ENCODE data around the gene CCDC137. TPM values are rescaled to one million over a fixed set of nuclear protein-coding genes. Genes with fewer than 3 reads are reported as not detected.

CCDC137 gene
- total and polyA plus RNA-seq, 2 of the 13 experiments (the other 11 are each of a cell fraction or from before 2014, with no cell fraction given), result 14.6 to 39.1 TPM

GRCh38 chr17:81655378-81656117 lies 11.0 kb upstream of the CCDC137 start:
- Histone ChIP-seq H3K36me3 (replicated peaks in 1 of 2; ENCODE audit: control insufficient read depth in 1 of 2, insufficient read depth in 2 of 2, low read length in 2 of 2) (no peaks in the 10 kb centered on the region), H4K20me1 (ENCODE audit: insufficient read depth, low read length) (no peaks in the 10 kb centered on the region), H3K4me3 (replicated peaks in 1 of 3; ENCODE audit: insufficient read depth in 1 of 3, low read depth in 2 of 3, low read length in 3 of 3) (peak overlapping the region in 1 of 3 experiments; percentile 45; a peak in 1 of 6 replicates), H3K9ac (ENCODE audit: insufficient read depth, low read depth, low read length) (peak overlapping the region; percentile 38; the same call in 1 of the 2 replicates), H3K4me1 (ENCODE audit: insufficient read depth, low read length) (peaks cover 80% of the 10 kb centered on the region), H2AFZ (ENCODE audit: low read length) (no peak overlapping the region), H3K27me3 (ENCODE audit: control insufficient read depth in 1 of 2, insufficient read depth in 2 of 2, low read length in 2 of 2) (peaks cover 0 to 17% of the 10 kb centered on the region in 2 experiments; a peak in 3 of 5 replicates), H3K9me3 (ENCODE audit: low read length) (no peaks in the 10 kb centered on the region), H3K4me2 (ENCODE audit: low read depth, low read length) (peak overlapping the region; percentile 45), H3K27ac (ENCODE audit: extremely low read length, insufficient read depth, low read length) (no peak overlapping the region), H3K79me2 (ENCODE audit: insufficient read depth, low read length) (no peaks in the 10 kb centered on the region)
- peak; percentile 68 for ATAC-seq
- no TSS peak for BruUV-seq (replicated peaks)
- no peak for DNase-seq (ENCODE audit: low spot score)
- 24% methylated on average over 13 of the region's 18 CpGs for WGBS (ENCODE audit: low lambda C conversion rate)
- POLR2A ChIA-PET, result interaction anchor here (0.5 to 2.1 kb wide), 6 partner anchors 10 to 71 kb away, joined by 3 to 15 read pairs (median 5); partner anchors contain the start of genes CCDC137 and OXLD1
- intact Hi-C loops (cut with micrococcal nuclease; ENCODE audit: unreplicated experiment), result no loop called here
- CTCF ChIA-PET (ENCODE audit: low intra/inter-chr PET ratio, low total read pairs), result no interaction called here
- no peak for FAIRE-seq
- in situ Hi-C loops (cut with HindIII; ENCODE audit: extremely low pct_ligation_motif_present, low pct_unique_long_range_greater_than_20kb), result no loop called here
- TF ChIP-seq MXD3 (CRISPR knock-in tag; IDR thresholded peaks at IDR 0.05) (peak; percentile 39; the same call in 1 of the 2 replicates), RXRA (CRISPR knock-in tag; IDR thresholded peaks at IDR 0.05) (peak; percentile 90), GTF2F1 (IDR thresholded peaks at IDR 0.05; ENCODE audit: low read length) (no peak), ZNF205 (CRISPR knock-in tag; IDR thresholded peaks at IDR 0.05) (peak; percentile 34; the same call in 1 of the 2 replicates), ZFP1 (CRISPR knock-in tag; IDR thresholded peaks at IDR 0.05) (no peak), SALL1 (CRISPR knock-in tag; IDR thresholded peaks at IDR 0.05) (peak; percentile 86), ZNF747 (CRISPR knock-in tag; IDR thresholded peaks at IDR 0.05; ENCODE audit: borderline replicate concordance) (peak; percentile 60; the same call in 1 of the 2 replicates), JUN (CRISPR knock-in tag; IDR thresholded peaks at IDR 0.05) (no peak), ZNF337 (CRISPR knock-in tag; IDR thresholded peaks at IDR 0.05; ENCODE audit: borderline replicate concordance, low read depth) (no peak), IKZF1 (IDR thresholded peaks at IDR 0.05) (no peak), NR2F1 (CRISPR knock-in tag; IDR thresholded peaks at IDR 0.05) (peak in 1 of 2 experiments; percentile 49; a peak in 1 of 4 replicates), KLF9 (CRISPR knock-in tag; IDR thresholded peaks at IDR 0.05; ENCODE audit: low read depth) (no peak), PPARG (CRISPR knock-in tag; conservative IDR thresholded peaks at IDR 0.05) (peak; percentile 99), ZNF274 (CRISPR knock-in tag; IDR thresholded peaks at IDR 0.05) (0 out of 2 replicates have a peak, but pooled peaks have one; percentile 61), ZNF589 (CRISPR knock-in tag; conservative IDR thresholded peaks at IDR 0.05) (no peak)
- TF ChIP-seq, protein P1, sequence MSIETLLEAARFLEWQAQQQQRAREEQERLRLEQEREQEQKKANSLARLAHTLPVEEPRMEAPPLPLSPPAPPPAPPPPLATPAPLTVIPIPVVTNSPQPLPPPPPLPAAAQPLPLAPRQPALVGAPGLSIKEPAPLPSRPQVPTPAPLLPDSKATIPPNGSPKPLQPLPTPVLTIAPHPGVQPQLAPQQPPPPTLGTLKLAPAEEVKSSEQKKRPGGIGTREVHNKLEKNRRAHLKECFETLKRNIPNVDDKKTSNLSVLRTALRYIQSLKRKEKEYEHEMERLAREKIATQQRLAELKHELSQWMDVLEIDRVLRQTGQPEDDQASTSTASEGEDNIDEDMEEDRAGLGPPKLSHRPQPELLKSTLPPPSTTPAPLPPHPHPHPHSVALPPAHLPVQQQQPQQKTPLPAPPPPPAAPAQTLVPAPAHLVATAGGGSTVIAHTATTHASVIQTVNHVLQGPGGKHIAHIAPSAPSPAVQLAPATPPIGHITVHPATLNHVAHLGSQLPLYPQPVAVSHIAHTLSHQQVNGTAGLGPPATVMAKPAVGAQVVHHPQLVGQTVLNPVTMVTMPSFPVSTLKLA (IDR thresholded peaks at IDR 0.05), result peak; percentile 16; the same call in 1 of the 2 replicates
- TF ChIP-seq, protein P2, sequence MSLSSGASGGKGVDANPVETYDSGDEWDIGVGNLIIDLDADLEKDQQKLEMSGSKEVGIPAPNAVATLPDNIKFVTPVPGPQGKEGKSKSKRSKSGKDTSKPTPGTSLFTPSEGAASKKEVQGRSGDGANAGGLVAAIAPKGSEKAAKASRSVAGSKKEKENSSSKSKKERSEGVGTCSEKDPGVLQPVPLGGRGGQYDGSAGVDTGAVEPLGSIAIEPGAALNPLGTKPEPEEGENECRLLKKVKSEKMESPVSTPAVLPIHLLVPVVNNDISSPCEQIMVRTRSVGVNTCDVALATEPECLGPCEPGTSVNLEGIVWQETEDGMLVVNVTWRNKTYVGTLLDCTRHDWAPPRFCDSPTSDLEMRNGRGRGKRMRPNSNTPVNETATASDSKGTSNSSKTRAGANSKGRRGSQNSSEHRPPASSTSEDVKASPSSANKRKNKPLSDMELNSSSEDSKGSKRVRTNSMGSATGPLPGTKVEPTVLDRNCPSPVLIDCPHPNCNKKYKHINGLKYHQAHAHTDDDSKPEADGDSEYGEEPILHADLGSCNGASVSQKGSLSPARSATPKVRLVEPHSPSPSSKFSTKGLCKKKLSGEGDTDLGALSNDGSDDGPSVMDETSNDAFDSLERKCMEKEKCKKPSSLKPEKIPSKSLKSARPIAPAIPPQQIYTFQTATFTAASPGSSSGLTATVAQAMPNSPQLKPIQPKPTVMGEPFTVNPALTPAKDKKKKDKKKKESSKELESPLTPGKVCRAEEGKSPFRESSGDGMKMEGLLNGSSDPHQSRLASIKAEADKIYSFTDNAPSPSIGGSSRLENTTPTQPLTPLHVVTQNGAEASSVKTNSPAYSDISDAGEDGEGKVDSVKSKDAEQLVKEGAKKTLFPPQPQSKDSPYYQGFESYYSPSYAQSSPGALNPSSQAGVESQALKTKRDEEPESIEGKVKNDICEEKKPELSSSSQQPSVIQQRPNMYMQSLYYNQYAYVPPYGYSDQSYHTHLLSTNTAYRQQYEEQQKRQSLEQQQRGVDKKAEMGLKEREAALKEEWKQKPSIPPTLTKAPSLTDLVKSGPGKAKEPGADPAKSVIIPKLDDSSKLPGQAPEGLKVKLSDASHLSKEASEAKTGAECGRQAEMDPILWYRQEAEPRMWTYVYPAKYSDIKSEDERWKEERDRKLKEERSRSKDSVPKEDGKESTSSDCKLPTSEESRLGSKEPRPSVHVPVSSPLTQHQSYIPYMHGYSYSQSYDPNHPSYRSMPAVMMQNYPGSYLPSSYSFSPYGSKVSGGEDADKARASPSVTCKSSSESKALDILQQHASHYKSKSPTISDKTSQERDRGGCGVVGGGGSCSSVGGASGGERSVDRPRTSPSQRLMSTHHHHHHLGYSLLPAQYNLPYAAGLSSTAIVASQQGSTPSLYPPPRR (CRISPR knock-in tag; IDR thresholded peaks at IDR 0.05; ENCODE audit: borderline replicate concordance), result 0 out of 2 replicates have a peak, but pooled peaks have one; percentile 32
